ENCODE data around the gene CDC42EP3.

Gene CDC42EP3

DNA sequence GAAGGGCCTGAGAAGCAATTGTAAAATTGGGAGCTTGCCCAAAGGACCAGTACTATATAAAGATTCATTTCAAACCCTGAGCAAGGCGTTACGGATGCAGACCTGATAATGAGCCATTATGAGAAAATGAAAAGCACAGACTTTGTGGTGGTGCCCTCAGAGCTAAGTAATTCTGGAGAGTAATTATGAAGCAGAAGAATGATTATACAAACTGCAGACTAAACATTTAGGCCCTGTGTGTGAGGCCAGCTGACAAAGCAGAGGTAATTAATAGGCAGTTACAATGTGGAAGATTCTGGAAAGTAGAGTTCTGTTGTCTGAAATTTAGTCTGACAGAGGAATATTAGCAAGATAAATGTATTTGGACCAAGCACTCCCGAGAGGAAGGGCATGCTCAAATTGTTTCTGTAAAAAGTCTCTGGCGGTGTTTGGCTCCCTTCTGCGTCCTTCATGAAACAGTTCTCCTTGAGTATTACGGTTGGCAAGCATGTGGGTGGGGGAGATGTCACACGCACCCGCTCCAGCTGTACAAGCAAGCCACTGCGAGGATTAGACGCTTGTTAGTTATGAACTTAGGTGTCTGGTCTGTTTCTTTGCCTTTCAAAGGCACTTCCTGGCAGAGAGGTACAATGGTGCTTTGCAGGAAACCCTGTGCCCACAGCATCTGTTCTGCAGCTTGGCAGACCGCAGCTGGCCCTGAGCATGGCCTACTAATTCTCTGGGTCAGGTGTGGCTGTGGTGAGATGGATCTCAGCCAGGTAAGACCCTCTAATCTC, 45.5 kb downstream of the CDC42EP3 start:
- H3K4me1 ChIP-seq (ENCODE audit: control insufficient read depth, insufficient read depth, low read length), result peaks cover 16% of the 10 kb centered on the region
- H3K36me3 ChIP-seq (ENCODE audit: control insufficient read depth in 2 of 2, insufficient read depth in 2 of 2, low read length in 2 of 2), result no peaks in the 10 kb centered on the region
- no peak overlapping the region for H3K9ac ChIP-seq (ENCODE audit: low read length in 2 of 2)
- H3K27ac ChIP-seq (ENCODE audit: low read length), result peak overlapping the region; percentile 58
- H3K4me3 ChIP-seq (ENCODE audit: low read length in 2 of 2), result peak overlapping the region in 1 of 2 donors; percentile 3
- no peaks in the 10 kb centered on the region for H3K9me3 ChIP-seq (ENCODE audit: control insufficient read depth in 2 of 2, low read length in 2 of 2)
- H3K27me3 ChIP-seq (ENCODE audit: control insufficient read depth in 1 of 2, insufficient read depth in 2 of 2, low read length in 2 of 2), result no peaks in the 10 kb centered on the region

DNA sequence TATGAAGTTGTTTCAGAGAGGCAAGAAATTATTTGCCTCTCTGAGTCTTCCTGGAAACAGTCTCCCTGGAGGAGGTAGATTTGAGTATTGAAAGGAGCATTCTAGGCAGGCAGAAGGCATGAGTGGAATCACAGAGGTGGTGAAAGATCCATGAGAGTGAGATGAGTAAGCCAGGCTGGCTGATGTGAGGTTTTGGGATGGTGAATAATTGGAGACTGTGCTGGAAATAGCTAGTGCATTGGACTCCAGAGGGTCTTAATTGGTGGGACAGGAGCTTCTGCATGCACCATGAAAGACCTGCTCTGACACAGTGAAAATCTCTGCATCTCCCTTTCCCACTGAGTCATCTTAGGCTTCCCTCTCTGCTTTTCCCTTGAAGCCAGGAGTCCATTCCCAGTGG, 46.3 kb downstream of the CDC42EP3 start:
- Histone ChIP-seq H3K9me3 (ENCODE audit: control insufficient read depth in 2 of 2, low read length in 2 of 2) (no peaks in the 10 kb centered on the region), H3K36me3 (ENCODE audit: control insufficient read depth in 2 of 2, insufficient read depth in 2 of 2, low read length in 2 of 2) (no peaks in the 10 kb centered on the region), H3K27ac (ENCODE audit: low read length) (peak overlapping the region; percentile 58), H3K4me3 (ENCODE audit: low read length in 2 of 2) (no peak overlapping the region), H3K9ac (ENCODE audit: low read length in 2 of 2) (no peak overlapping the region), H3K27me3 (ENCODE audit: control insufficient read depth in 1 of 2, insufficient read depth in 2 of 2, low read length in 2 of 2) (no peaks in the 10 kb centered on the region), H3K4me1 (ENCODE audit: control insufficient read depth, insufficient read depth, low read length) (peaks cover 16% of the 10 kb centered on the region)

DNA sequence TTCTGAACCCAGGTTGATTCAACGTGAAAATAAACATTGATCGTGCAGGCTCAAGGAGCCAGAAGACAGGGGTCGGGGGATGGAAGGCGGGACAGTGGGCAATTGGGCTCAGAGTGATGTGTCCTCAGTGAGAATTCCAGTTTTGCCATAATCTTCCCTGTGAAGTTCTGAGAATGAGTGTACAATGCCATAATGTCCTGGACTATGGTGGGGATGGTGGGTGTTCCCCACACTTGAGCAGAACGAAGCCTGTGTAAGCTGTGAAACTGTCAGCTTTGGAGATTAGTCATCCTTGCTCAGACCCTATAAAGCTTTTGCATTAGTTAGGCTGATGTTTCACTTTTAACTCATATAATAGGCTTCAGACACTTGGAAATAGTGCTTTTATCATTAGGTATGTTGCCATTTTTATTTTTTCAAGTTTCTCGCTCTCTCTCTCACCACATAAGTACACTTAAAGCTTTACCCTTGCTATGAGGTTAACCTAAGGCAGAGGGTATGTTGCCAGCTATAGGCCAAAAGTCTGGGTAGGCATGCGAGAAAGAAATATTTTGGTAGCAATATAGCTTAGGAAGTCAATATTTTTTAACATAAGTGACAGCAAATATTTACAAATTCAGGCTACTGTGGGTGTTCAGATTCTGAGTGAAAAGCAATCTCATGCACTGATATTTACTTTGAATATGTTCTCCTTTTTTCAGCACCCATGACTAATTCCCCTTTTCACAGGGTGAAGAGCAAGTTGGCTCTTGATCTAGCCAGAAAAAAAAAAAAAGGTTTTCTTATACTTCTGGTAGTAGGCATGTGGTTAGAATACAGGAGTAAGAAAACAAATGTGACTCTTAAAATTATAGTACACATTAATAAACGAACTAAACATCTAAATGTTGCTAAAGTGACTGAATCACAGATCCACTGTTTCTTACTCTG, 47.2 kb downstream of the CDC42EP3 start:
- H3K4me1 ChIP-seq (ENCODE audit: control insufficient read depth, insufficient read depth, low read length), result peaks cover 16% of the 10 kb centered on the region
- H3K27me3 ChIP-seq (ENCODE audit: control insufficient read depth in 1 of 2, insufficient read depth in 2 of 2, low read length in 2 of 2), result no peaks in the 10 kb centered on the region
- no peak overlapping the region for H3K9ac ChIP-seq (ENCODE audit: low read length in 2 of 2)
- H3K9me3 ChIP-seq (ENCODE audit: control insufficient read depth in 2 of 2, low read length in 2 of 2), result no peaks in the 10 kb centered on the region
- H3K4me3 ChIP-seq (ENCODE audit: low read length in 2 of 2), result no peak overlapping the region
- no peaks in the 10 kb centered on the region for H3K36me3 ChIP-seq (ENCODE audit: control insufficient read depth in 2 of 2, insufficient read depth in 2 of 2, low read length in 2 of 2)
- H3K27ac ChIP-seq (ENCODE audit: low read length), result no peak overlapping the region

DNA sequence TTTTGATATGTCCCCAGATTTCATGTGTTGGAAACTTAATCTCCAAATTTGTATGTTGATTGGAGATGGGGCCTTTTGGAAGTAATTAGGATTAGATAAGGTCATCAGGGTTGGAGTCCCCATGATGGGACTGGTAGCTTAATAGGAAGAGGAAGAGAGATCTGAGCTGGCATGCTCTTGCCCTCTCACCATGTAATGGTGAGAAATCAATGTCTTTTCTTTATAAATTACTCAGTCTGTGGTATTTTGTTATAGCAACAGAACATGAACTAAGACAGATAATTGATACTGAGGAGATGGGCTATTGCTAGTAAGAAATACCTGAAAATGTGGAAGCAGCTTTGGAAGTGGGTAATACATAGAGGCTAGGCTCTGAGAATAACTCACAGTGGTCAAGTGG, 48.0 kb downstream of the CDC42EP3 start:
- H3K4me3 ChIP-seq (ENCODE audit: low read length in 2 of 2), result no peak overlapping the region
- H3K27ac ChIP-seq (ENCODE audit: low read length), result no peak overlapping the region
- peaks cover 16% of the 10 kb centered on the region for H3K4me1 ChIP-seq (ENCODE audit: control insufficient read depth, insufficient read depth, low read length)
- H3K9ac ChIP-seq (ENCODE audit: low read length in 2 of 2), result no peak overlapping the region
- H3K9me3 ChIP-seq (ENCODE audit: control insufficient read depth in 2 of 2, low read length in 2 of 2), result no peaks in the 10 kb centered on the region
- H3K36me3 ChIP-seq (ENCODE audit: control insufficient read depth in 2 of 2, insufficient read depth in 2 of 2, low read length in 2 of 2), result no peaks in the 10 kb centered on the region
- H3K27me3 ChIP-seq (ENCODE audit: control insufficient read depth in 1 of 2, insufficient read depth in 2 of 2, low read length in 2 of 2), result no peaks in the 10 kb centered on the region

DNA sequence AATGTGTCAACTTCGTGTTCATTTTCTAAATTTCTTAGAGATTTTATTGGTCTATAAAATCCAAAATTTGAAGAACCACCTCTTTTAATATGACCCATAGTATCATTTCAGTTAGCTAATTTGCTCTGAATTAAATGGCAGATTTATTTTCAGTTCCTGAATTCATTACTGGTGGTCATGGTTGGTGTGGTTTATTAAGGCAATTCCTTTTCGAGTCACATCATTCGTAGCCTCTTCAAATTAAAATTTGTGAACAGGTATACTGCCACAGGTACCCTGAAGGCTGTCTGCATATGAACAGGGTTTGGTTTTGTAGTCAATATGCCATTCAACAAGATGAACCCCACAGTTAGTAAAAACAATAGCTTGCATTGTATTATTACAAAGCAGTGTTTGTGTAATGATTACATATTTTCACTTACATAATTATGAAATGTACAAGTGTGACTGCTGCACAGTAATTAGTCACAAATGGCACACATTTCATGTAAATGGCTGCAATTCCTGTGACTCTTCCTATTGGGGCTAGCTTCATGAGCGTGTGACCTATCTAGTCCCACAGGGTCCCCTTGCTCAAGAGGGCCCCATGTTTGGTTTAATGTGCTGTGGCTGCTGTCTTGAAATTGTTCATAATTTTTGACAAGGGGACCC, 48.9 kb downstream of the CDC42EP3 start:
- H3K9ac ChIP-seq (ENCODE audit: low read length in 2 of 2), result no peak overlapping the region
- peaks cover 16% of the 10 kb centered on the region for H3K4me1 ChIP-seq (ENCODE audit: control insufficient read depth, insufficient read depth, low read length)
- H3K4me3 ChIP-seq (ENCODE audit: low read length in 2 of 2), result no peak overlapping the region
- H3K27ac ChIP-seq (ENCODE audit: low read length), result no peak overlapping the region
- H3K36me3 ChIP-seq (ENCODE audit: control insufficient read depth in 2 of 2, insufficient read depth in 2 of 2, low read length in 2 of 2), result no peaks in the 10 kb centered on the region
- H3K9me3 ChIP-seq (ENCODE audit: control insufficient read depth in 2 of 2, low read length in 2 of 2), result no peaks in the 10 kb centered on the region
- no peaks in the 10 kb centered on the region for H3K27me3 ChIP-seq (ENCODE audit: control insufficient read depth in 1 of 2, insufficient read depth in 2 of 2, low read length in 2 of 2)

DNA sequence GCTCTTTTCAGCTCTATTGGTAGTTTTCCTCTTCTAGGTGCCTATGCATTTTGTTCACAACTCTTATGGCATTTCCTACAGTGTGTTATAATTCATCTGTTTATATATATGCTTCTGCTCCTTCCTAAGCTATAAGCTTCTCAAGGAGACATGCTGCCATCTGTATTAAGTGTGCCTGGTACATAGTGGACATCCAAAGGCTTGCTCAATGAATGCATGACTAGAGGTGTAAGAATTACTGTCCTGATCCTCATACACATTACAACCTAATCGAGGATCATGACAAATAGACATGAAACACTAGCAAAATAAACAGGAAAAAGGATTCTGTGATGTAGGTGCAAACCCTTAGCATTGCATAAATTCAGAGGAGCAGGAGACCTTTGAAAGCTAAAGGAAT, 50.2 kb downstream of the CDC42EP3 start:
- Histone ChIP-seq H3K9me3 (ENCODE audit: control insufficient read depth in 2 of 2, low read length in 2 of 2) (no peaks in the 10 kb centered on the region), H3K4me3 (ENCODE audit: low read length in 2 of 2) (no peak overlapping the region), H3K9ac (ENCODE audit: low read length in 2 of 2) (no peak overlapping the region), H3K27ac (ENCODE audit: low read length) (no peak overlapping the region), H3K4me1 (ENCODE audit: control insufficient read depth, insufficient read depth, low read length) (peaks cover 12% of the 10 kb centered on the region), H3K36me3 (ENCODE audit: control insufficient read depth in 2 of 2, insufficient read depth in 2 of 2, low read length in 2 of 2) (no peaks in the 10 kb centered on the region), H3K27me3 (ENCODE audit: control insufficient read depth in 1 of 2, insufficient read depth in 2 of 2, low read length in 2 of 2) (no peaks in the 10 kb centered on the region)

DNA sequence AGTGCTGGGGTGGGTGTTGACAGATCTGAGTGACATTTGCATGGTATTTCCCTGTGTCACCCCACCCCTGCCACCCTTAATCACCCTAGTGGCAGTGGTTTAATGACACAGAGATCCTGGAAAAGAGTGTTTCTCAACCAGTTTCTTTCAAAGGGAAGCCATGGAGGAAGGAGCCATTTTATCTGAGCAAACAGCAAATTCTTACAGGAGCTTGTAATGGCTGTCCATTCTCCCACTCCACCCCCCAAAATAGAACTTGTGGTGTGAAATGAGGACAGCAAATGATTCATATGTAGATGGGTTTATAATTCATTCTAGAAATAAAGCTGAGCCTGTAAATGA, 51.5 kb downstream of the CDC42EP3 start:
- Histone ChIP-seq H3K9ac (ENCODE audit: low read length in 2 of 2) (no peak overlapping the region), H3K4me1 (ENCODE audit: control insufficient read depth, insufficient read depth, low read length) (no peaks in the 10 kb centered on the region), H3K27ac (ENCODE audit: low read length) (no peak overlapping the region), H3K4me3 (ENCODE audit: low read length in 2 of 2) (no peak overlapping the region), H3K36me3 (ENCODE audit: control insufficient read depth in 2 of 2, insufficient read depth in 2 of 2, low read length in 2 of 2) (no peaks in the 10 kb centered on the region), H3K9me3 (ENCODE audit: control insufficient read depth in 2 of 2, low read length in 2 of 2) (no peaks in the 10 kb centered on the region), H3K27me3 (ENCODE audit: control insufficient read depth in 1 of 2, insufficient read depth in 2 of 2, low read length in 2 of 2) (no peaks in the 10 kb centered on the region)

DNA sequence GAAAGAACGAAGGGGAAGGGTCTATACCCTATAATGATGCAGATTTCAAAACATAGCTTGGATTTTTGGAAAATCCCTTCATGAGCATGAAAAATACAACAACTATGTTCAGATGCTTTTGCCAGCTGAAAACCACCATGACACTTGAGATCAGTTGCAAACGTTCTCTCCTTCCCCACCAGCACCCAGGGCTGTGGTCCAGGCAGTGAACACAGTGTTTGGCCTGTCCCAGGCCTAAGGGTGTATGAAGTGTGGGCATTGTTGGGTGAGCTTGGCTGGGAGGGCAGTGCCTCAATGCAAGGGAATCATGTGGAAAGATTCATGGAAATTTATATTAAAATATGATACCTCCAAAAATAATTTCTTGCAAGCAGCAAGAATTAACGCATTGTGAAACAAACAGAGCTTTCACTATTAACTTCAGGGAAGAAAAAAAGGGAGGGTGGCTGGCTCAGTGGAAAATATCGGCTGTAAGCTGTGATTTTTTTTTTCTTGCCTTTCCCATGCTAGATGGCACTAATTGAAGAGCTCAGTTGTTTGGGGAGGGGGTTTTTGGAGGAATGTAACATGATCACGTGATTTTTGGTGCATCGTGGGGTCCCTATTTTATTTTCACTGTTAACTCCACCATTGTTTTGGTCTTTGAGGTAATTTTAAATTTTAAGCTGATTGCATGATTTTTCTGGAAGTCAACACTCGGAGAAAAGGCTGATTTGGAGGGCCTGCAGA, 52.0 kb downstream of the CDC42EP3 start:
- Histone ChIP-seq H3K9me3 (ENCODE audit: control insufficient read depth in 2 of 2, low read length in 2 of 2) (no peaks in the 10 kb centered on the region), H3K4me3 (ENCODE audit: low read length in 2 of 2) (no peak overlapping the region), H3K4me1 (ENCODE audit: control insufficient read depth, insufficient read depth, low read length) (peaks cover 3% of the 10 kb centered on the region), H3K27me3 (ENCODE audit: control insufficient read depth in 1 of 2, insufficient read depth in 2 of 2, low read length in 2 of 2) (no peaks in the 10 kb centered on the region), H3K27ac (ENCODE audit: low read length) (no peak overlapping the region), H3K36me3 (ENCODE audit: control insufficient read depth in 2 of 2, insufficient read depth in 2 of 2, low read length in 2 of 2) (no peaks in the 10 kb centered on the region), H3K9ac (ENCODE audit: low read length in 2 of 2) (no peak overlapping the region)

DNA sequence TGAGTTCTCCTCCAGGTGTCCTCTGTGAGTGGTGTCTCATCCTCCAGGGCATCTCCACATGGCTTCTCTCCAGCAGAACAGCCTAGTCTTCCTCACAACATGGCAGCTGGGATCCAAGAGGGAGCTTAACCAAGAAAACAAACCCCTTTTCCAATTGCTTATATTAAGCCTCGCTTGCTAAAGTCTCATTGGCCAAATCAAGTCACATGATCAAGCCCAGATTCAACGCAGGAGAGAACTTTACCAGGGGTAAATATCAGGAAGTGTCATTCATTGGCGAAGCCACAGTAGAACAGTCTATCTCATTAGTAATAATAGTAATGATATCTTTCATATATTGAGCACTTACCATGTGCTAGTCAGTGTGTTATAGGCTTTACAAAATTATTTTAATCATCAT, 53.1 kb downstream of the CDC42EP3 start:
- H3K9ac ChIP-seq (ENCODE audit: low read length in 2 of 2), result no peak overlapping the region

DNA sequence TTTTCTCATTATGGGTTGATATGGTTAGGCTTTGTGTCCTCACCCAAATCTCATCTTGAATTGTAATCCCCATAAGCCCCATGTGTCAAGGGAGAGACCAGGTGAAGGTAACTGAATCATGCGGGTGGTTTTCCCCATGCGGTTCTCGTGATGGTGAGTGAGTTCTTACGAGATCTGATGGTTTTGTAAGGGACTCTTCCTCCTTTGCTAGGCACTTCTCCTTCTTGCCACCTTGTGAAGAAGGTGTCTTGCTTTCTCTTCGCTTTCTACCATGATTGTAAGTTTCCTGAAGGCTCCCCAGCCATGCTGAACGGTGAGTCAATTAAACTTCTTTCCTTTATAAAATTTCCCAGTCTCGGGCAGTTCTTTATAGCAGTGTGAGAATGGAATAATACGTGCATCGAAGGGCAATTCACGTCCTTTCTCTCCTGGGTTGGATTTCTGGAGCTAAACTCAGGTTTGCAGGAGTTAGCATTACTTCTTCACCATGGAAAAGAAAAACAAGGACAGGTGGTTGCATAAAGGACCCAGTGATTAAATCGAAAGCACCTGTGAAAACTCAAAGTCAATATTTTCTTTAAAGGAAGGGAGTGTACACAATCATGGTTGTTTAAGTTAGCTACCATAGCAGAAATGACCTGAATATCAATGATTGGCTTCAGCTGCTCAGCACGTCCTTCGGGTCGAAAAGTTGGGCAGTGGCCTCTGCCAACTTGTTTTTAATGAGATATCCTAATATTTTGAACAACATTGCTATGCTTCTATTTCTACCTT, 54.1 kb downstream of the CDC42EP3 start:
- no peaks in the 10 kb centered on the region for H3K9me3 ChIP-seq (ENCODE audit: control insufficient read depth in 2 of 2, low read length in 2 of 2)
- peaks cover 12% of the 10 kb centered on the region for H3K4me1 ChIP-seq (ENCODE audit: control insufficient read depth, insufficient read depth, low read length)
- H3K4me3 ChIP-seq (ENCODE audit: low read length in 2 of 2), result no peak overlapping the region
- no peak overlapping the region for H3K27ac ChIP-seq (ENCODE audit: low read length)
- no peak overlapping the region for H3K9ac ChIP-seq (ENCODE audit: low read length in 2 of 2)
- no peaks in the 10 kb centered on the region for H3K36me3 ChIP-seq (ENCODE audit: control insufficient read depth in 2 of 2, insufficient read depth in 2 of 2, low read length in 2 of 2)
- no peaks in the 10 kb centered on the region for H3K27me3 ChIP-seq (ENCODE audit: control insufficient read depth in 1 of 2, insufficient read depth in 2 of 2, low read length in 2 of 2)

More for the DNA sequence above, 53.1 kb downstream of the CDC42EP3 start:
- Histone ChIP-seq H3K27me3 (ENCODE audit: control insufficient read depth in 1 of 2, insufficient read depth in 2 of 2, low read length in 2 of 2) (no peaks in the 10 kb centered on the region), H3K27ac (ENCODE audit: low read length) (no peak overlapping the region), H3K4me1 (ENCODE audit: control insufficient read depth, insufficient read depth, low read length) (peaks cover 12% of the 10 kb centered on the region), H3K4me3 (ENCODE audit: low read length in 2 of 2) (no peak overlapping the region), H3K36me3 (ENCODE audit: control insufficient read depth in 2 of 2, insufficient read depth in 2 of 2, low read length in 2 of 2) (no peaks in the 10 kb centered on the region), H3K9me3 (ENCODE audit: control insufficient read depth in 2 of 2, low read length in 2 of 2) (no peaks in the 10 kb centered on the region)

All from stomach smooth muscle (tissue), 2 donors.